Keratinocyte (primary cell): ENCODE results near the gene BBS9. TPM values are rescaled to one million over a fixed set of nuclear protein-coding genes. Genes with fewer than 3 reads are reported as not detected.

Experiments
- DNase-seq: peaks from one replicate; pipeline ENCODE4 v3.0.0-alpha.2; 2011; ENCODE audit warnings: low read depth, missing footprints, low spot score
- FAIRE-seq: peaks from 2 replicates; lab custom pipeline; 2011; peaks lifted over from hg19 to GRCh38; lab: Jason Lieb, UNC
- H2AFZ ChIP-seq: 2 replicates; pipeline ENCODE4 v1.6.0; 2012; ENCODE audit warnings: low read length, control low read depth, inconsistent platforms; ENCODE audit not compliant: control insufficient read depth
- H3K27ac ChIP-seq: 2 replicates; pipeline ENCODE4 v1.5.1; 2011; ENCODE audit warnings: low read length; ENCODE audit not compliant: control insufficient read depth, insufficient read depth
- H3K27me3 ChIP-seq: 3 replicates; pipeline ENCODE4 v1.6.0; 2011; ENCODE audit warnings: low read length; ENCODE audit not compliant: control insufficient read depth, insufficient read depth; ENCODE audit errors: extremely low read depth
- H3K36me3 ChIP-seq, 2 experiments: 2 replicates in 1 of 2; 3 replicates in 1 of 2; pipeline ENCODE4 v1.5.1; 2011; ENCODE audit warnings: low read length in 2 of 2, mild to moderate bottlenecking in 1 of 2; ENCODE audit not compliant: control insufficient read depth in 2 of 2, insufficient read depth in 2 of 2; ENCODE audit errors: extremely low read depth in 1 of 2
- H3K4me1 ChIP-seq: 3 replicates; pipeline ENCODE4 v1.5.1; 2011; ENCODE audit warnings: low read length; ENCODE audit not compliant: control insufficient read depth, insufficient read depth; ENCODE audit errors: extremely low read depth
- H3K4me2 ChIP-seq: 3 replicates; pipeline ENCODE4 v1.6.0; 2011; ENCODE audit warnings: low read depth, low read length; ENCODE audit not compliant: control insufficient read depth, insufficient read depth; ENCODE audit errors: extremely low read depth
- H3K4me3 ChIP-seq, 3 experiments: fragments of 200-600 bp in 1 of 3; sonication (generic) in 1 of 3; 2 replicates in 2 of 3; 3 replicates in 1 of 3; pipeline ENCODE4 v1.5.1; 2011 to 2016; ENCODE audit warnings: low read length in 3 of 3, mild to moderate bottlenecking in 3 of 3, control low read depth in 2 of 3, inconsistent platforms in 1 of 3, low read depth in 1 of 3, mixed read lengths in 1 of 3, mixed run types in 1 of 3, moderate library complexity in 1 of 3; ENCODE audit not compliant: control insufficient read depth in 2 of 3, insufficient read depth in 2 of 3; ENCODE audit errors: extremely low read depth in 1 of 3
- H3K79me2 ChIP-seq: 2 replicates; pipeline ENCODE4 v1.6.0; 2012; ENCODE audit warnings: low read length; ENCODE audit not compliant: control insufficient read depth, insufficient read depth
- H3K9ac ChIP-seq: 3 replicates; pipeline ENCODE4 v1.6.0; 2011; ENCODE audit warnings: low read length; ENCODE audit not compliant: control insufficient read depth, insufficient read depth; ENCODE audit errors: extremely low read depth
- H3K9me1 ChIP-seq: 3 replicates; pipeline ENCODE4 v1.6.0; 2011; ENCODE audit warnings: low read length; ENCODE audit not compliant: control insufficient read depth, insufficient read depth; ENCODE audit errors: extremely low read depth
- H3K9me3 ChIP-seq: 2 replicates; pipeline ENCODE4 v1.5.1; 2012; ENCODE audit warnings: low read depth, low read length; ENCODE audit not compliant: control insufficient read depth
- H4K20me1 ChIP-seq: 3 replicates; pipeline ENCODE4 v1.6.0; 2011; ENCODE audit warnings: low read length; ENCODE audit not compliant: control insufficient read depth, insufficient read depth; ENCODE audit errors: extremely low read depth
- EZH2 ChIP-seq: IDR thresholded peaks from one replicate; pipeline ENCODE4 v1.6.1; 2012; ENCODE audit warnings: inconsistent platforms, mild to moderate bottlenecking, low read length, moderate library complexity
- dilution Hi-C: fragments of 300-500 bp; cut with MboI; formaldehyde crosslinking; loops from one replicate; pipeline ENCODE4 v1.7.0; 2020; ENCODE audit warnings: low sequenced_read_pairs; ENCODE audit not compliant: extremely low pct_ligation_motif_present
- polyA plus RNA-seq, 5 experiments: library from polyadenylated mRNA; depleted of rRNA in 3 of 5; stranded (reverse) in 3 of 5; stranded (forward) in 1 of 5; unstranded in 1 of 5; fragments of >200 nt; gene quantifications; 1 replicate in 1 of 5; 2 replicates in 3 of 5; 3 replicates in 1 of 5; pipeline versions ENCODE4 v1.2.1 to v1.2.3, GENCODE V29; 2011 to 2012; ENCODE audit warnings: missing spikeins in 2 of 5, low read depth in 1 of 5, low replicate concordance in 1 of 5
- TF ChIP-seq, protein P1 (sequence below), 3 experiments: IDR thresholded peaks in 1 of 3; conservative IDR thresholded peaks in 1 of 3; optimal IDR thresholded peaks in 1 of 3; 2 replicates in 2 of 3; 3 replicates in 1 of 3; pipeline versions ENCODE3 to v1.5.1; 2011; ENCODE audit warnings: low read length in 3 of 3, mild to moderate bottlenecking in 3 of 3, moderate library complexity in 2 of 3, control low read depth in 1 of 3, inconsistent platforms in 1 of 3; ENCODE audit not compliant: insufficient read depth in 2 of 3; ENCODE audit errors: extremely low read depth in 1 of 3

The BBS9 gene
- polyA plus RNA-seq, 1 donor (not counting 4 experiments of a cell fraction or from before 2014, with no cell fraction given) = 7.6 TPM

DNA sequence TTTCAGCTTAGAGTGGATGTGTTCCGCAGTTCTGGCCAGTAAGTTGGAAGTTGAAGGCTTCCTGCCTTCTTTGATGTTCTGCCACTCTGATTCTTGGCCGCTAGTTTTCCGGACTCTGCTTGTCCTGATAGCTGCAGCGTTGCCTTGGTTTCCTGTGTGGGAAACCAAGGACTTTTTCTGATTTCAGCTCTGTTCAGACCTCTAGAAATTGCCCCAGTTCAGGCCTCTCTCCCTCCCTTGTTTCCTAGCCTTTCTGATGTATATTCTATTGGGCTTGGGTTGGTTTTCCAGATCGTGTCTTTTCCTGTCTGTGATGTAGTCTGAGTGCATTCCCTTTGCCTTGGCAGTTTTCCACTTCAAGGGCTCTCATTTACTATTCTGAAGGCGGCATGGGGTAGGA lies 318.7 kb downstream of the BBS9 start:
- no peak overlapping the region for H2AFZ ChIP-seq
- no peak overlapping the region for H3K4me2 ChIP-seq
- dilution Hi-C loops = no loop called here
- no peaks in the 10 kb centered on the region for H3K4me1 ChIP-seq
- no peaks in the 10 kb centered on the region for H3K79me2 ChIP-seq
- no peaks in the 10 kb centered on the region for H3K9me3 ChIP-seq
- no peaks in the 10 kb centered on the region for H4K20me1 ChIP-seq
- H3K9ac ChIP-seq = no peak overlapping the region
- no peaks in the 10 kb centered on the region for H3K27me3 ChIP-seq
- FAIRE-seq (no peak), DNase-seq (no peak)
- H3K9me1 ChIP-seq = no peaks in the 10 kb centered on the region
- TF ChIP-seq EZH2 = no peak
- TF ChIP-seq, protein P1, sequence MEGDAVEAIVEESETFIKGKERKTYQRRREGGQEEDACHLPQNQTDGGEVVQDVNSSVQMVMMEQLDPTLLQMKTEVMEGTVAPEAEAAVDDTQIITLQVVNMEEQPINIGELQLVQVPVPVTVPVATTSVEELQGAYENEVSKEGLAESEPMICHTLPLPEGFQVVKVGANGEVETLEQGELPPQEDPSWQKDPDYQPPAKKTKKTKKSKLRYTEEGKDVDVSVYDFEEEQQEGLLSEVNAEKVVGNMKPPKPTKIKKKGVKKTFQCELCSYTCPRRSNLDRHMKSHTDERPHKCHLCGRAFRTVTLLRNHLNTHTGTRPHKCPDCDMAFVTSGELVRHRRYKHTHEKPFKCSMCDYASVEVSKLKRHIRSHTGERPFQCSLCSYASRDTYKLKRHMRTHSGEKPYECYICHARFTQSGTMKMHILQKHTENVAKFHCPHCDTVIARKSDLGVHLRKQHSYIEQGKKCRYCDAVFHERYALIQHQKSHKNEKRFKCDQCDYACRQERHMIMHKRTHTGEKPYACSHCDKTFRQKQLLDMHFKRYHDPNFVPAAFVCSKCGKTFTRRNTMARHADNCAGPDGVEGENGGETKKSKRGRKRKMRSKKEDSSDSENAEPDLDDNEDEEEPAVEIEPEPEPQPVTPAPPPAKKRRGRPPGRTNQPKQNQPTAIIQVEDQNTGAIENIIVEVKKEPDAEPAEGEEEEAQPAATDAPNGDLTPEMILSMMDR (optimal IDR thresholded peaks at IDR 0.05 in 1 of 3, IDR thresholded peaks at IDR 0.05 in 1 of 3, conservative IDR thresholded peaks at IDR 0.05 in 1 of 3; ENCODE audit: extremely low read depth in 1 of 3, insufficient read depth in 2 of 3, low read length in 3 of 3) = no peak
- no peak overlapping the region for H3K4me3 ChIP-seq
- no peaks in the 10 kb centered on the region for H3K36me3 ChIP-seq
- no peak overlapping the region for H3K27ac ChIP-seq

DNA sequence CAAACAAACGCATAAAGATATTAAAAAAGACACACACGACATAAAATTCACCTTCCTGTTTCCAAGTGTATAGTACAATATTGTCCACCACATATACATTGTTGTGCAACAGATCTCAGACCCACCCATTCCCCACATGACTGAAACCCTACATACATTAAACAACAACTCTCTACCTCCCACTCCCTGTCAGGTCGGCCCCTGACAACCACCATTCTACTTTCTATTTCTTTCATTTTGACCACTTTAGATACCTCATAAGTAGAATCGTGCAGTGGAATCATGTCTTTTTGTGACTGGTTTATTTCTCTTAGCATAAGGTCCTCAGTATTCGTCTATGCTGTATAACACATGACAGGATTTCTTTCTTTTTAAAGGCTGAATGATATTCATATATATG lies 320.5 kb downstream of the BBS9 start:
- no peak for DNase-seq
- H3K9me1 ChIP-seq = no peaks in the 10 kb centered on the region
- no peak for FAIRE-seq
- no peaks in the 10 kb centered on the region for H3K9me3 ChIP-seq
- dilution Hi-C loops = no loop called here
- H4K20me1 ChIP-seq = no peaks in the 10 kb centered on the region
- H3K4me1 ChIP-seq = no peaks in the 10 kb centered on the region
- no peak overlapping the region for H3K4me2 ChIP-seq
- H3K4me3 ChIP-seq = no peak overlapping the region
- H3K9ac ChIP-seq = no peak overlapping the region
- no peaks in the 10 kb centered on the region for H3K27me3 ChIP-seq
- H3K79me2 ChIP-seq = no peaks in the 10 kb centered on the region
- no peak for TF ChIP-seq EZH2
- TF ChIP-seq, protein P1 (optimal IDR thresholded peaks at IDR 0.05 in 1 of 3, IDR thresholded peaks at IDR 0.05 in 1 of 3, conservative IDR thresholded peaks at IDR 0.05 in 1 of 3; ENCODE audit: extremely low read depth in 1 of 3, insufficient read depth in 2 of 3, low read length in 3 of 3) = no peak
- H2AFZ ChIP-seq = no peak overlapping the region
- no peak overlapping the region for H3K27ac ChIP-seq
- H3K36me3 ChIP-seq = no peaks in the 10 kb centered on the region
